ENCODE data around the gene TANC2.

DNA sequence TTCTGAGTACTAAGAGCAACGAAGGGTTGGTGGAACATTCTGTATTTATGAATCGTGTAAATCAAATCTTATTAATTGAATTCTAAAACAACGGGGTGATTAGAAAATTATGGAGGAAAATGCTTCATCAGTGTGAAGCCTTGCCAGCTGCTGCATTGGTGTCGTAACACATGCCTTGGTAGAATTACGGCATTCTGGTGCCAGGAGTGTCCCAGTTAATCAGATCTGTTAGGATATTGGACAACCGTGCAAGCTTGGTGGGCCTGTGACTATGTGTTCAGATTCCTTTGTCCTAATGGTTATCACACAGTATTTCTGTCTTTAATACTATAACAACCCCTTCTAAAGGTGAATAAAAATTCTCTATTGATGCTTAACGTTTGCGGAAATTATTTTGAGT lies 44.2 kb upstream of the TANC2 start:
- TF ChIP-seq, protein P1, sequence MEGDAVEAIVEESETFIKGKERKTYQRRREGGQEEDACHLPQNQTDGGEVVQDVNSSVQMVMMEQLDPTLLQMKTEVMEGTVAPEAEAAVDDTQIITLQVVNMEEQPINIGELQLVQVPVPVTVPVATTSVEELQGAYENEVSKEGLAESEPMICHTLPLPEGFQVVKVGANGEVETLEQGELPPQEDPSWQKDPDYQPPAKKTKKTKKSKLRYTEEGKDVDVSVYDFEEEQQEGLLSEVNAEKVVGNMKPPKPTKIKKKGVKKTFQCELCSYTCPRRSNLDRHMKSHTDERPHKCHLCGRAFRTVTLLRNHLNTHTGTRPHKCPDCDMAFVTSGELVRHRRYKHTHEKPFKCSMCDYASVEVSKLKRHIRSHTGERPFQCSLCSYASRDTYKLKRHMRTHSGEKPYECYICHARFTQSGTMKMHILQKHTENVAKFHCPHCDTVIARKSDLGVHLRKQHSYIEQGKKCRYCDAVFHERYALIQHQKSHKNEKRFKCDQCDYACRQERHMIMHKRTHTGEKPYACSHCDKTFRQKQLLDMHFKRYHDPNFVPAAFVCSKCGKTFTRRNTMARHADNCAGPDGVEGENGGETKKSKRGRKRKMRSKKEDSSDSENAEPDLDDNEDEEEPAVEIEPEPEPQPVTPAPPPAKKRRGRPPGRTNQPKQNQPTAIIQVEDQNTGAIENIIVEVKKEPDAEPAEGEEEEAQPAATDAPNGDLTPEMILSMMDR (conservative IDR thresholded peaks at IDR 0.05 in 1 of 2, IDR thresholded peaks at IDR 0.05 in 1 of 2; ENCODE audit: low read depth in 1 of 2, low read length in 2 of 2) = no peak
- no peak for TF ChIP-seq EZH2 (IDR thresholded peaks at IDR 0.05; ENCODE audit: low read length, missing control alignments)
